Loucy (cell line): ENCODE measurements around the gene RMND5A.

Source experiments
- H2AFZ ChIP-seq: fragments of 200-600 bp; sonication (generic); 2 replicates; pipeline ENCODE4 v1.6.0; 2016; ENCODE audit warnings: antibody characterized with exemption, mild to moderate bottlenecking, low read length, moderate library complexity
- H3F3A ChIP-seq: fragments of 200-600 bp; 2 replicates; pipeline ENCODE4 v1.6.0; 2016; ENCODE audit warnings: antibody characterized with exemption, low read depth, mild to moderate bottlenecking
- H3K27me3 ChIP-seq: fragments of 200-600 bp; sonication (generic); 2 replicates; pipeline ENCODE4 v1.6.1; 2014; ENCODE audit warnings: low read length, mild to moderate bottlenecking; ENCODE audit not compliant: insufficient read depth, poor library complexity, severe bottlenecking
- H3K36me3 ChIP-seq: fragments of 200-600 bp; sonication (generic); 2 replicates; pipeline ENCODE4 v1.6.1; 2016; ENCODE audit warnings: low read length; ENCODE audit not compliant: insufficient read depth
- H3K4me1 ChIP-seq: fragments of 200-600 bp; sonication (generic); 2 replicates; pipeline ENCODE4 v1.5.1; 2014; ENCODE audit warnings: low read length, mild to moderate bottlenecking; ENCODE audit not compliant: insufficient read depth, poor library complexity, severe bottlenecking
- H3K4me2 ChIP-seq: fragments of 200-600 bp; sonication (generic); 2 replicates; pipeline ENCODE4 v1.6.0; 2014; ENCODE audit warnings: antibody characterized with exemption, low read length, low read depth, mild to moderate bottlenecking; ENCODE audit not compliant: poor library complexity, severe bottlenecking
- H3K4me3 ChIP-seq: fragments of 200-600 bp; sonication (generic); 2 replicates; pipeline ENCODE4 v1.5.1; 2014; ENCODE audit warnings: low read length, mild to moderate bottlenecking, mixed read lengths; ENCODE audit not compliant: poor library complexity, severe bottlenecking
- H3K79me2 ChIP-seq: fragments of 200-600 bp; sonication (generic); 2 replicates; pipeline ENCODE4 v1.6.1; 2014; ENCODE audit warnings: low read length; ENCODE audit not compliant: insufficient read depth
- H3K9ac ChIP-seq: fragments of 200-600 bp; sonication (generic); 2 replicates; pipeline ENCODE4 v1.6.0; 2014; ENCODE audit warnings: mild to moderate bottlenecking, low read depth, low read length, moderate library complexity; ENCODE audit not compliant: poor library complexity, severe bottlenecking
- H3K9me2 ChIP-seq: fragments of 200-600 bp; sonication (generic); replicated peaks from 2 replicates; pipeline ENCODE4 v1.6.1; 2016; ENCODE audit warnings: low read depth, low read length, mixed read lengths
- H3K9me3 ChIP-seq: fragments of 200-600 bp; sonication (generic); 2 replicates; pipeline ENCODE4 v1.6.1; 2014; ENCODE audit warnings: mild to moderate bottlenecking, antibody characterized with exemption, low read length, low read depth; ENCODE audit not compliant: insufficient read depth
- H4K20me1 ChIP-seq: fragments of 200-600 bp; sonication (generic); 2 replicates; pipeline ENCODE4 v1.6.0; 2014; ENCODE audit warnings: antibody characterized with exemption, low read length, mild to moderate bottlenecking; ENCODE audit not compliant: insufficient read depth, poor library complexity, severe bottlenecking
- CTCF ChIP-seq: fragments of 200-600 bp; sonication (generic); conservative IDR thresholded peaks from 2 replicates; pipeline ENCODE4 v1.5.1; 2014; ENCODE audit warnings: mild to moderate bottlenecking, antibody characterized with exemption, low read length
- EZH2phosphoT487 ChIP-seq: fragments of 200-600 bp; IDR thresholded peaks from 2 replicates; pipeline ENCODE4 v1.6.1; 2018; ENCODE audit warnings: antibody characterized with exemption, mild to moderate bottlenecking, moderate library complexity, borderline replicate concordance

RMND5A gene

DNA sequence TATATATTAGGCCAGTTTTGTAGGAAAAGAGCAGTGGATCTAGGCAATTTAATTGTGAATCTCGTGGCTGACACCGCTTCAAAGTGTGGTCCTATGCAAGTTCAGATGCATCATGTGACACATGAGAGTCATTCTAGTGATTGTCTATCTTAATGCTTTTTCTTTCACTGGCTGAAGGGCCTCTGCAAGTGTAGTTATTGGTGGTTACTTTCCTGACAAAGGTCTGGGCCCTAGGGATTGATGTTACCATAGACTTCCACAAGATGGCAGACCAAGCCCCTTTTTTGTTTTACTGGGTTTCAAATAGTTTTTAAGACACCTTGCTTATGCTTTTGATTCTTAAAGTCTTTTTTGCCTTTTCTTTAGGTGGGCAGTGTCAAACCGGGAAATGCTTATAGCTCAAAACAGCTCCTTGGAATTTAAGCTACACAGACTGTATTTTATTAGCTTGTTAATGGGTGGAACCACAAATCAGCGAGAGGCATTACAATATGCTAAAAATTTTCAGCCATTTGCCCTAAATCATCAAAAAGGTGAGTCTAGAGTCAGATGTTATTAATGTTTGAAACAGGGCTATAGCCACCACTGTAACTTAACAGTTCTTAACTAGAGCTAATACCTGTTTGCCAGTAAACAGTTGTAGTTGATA lies 44.7 kb downstream of the RMND5A start:
- Histone ChIP-seq H3K4me3 (no peak overlapping the region), H3K79me2 (0 out of 2 replicates have a peak, but pooled peaks cover 5% of the 10 kb centered on the region), H3K9ac (no peak overlapping the region), H3K9me2 (no peaks in the 10 kb centered on the region), H3K27me3 (no peaks in the 10 kb centered on the region), H2AFZ (no peak overlapping the region), H3K4me2 (no peak overlapping the region), H3K36me3 (peaks cover 57% of the 10 kb centered on the region; the same call in 1 of the 2 replicates), H3K9me3 (no peaks in the 10 kb centered on the region), H4K20me1 (peaks cover 28% of the 10 kb centered on the region), H3F3A (no peaks in the 10 kb centered on the region), H3K4me1 (no peaks in the 10 kb centered on the region)
- TF ChIP-seq CTCF (peak; percentile 77), EZH2phosphoT487 (no peak)

DNA sequence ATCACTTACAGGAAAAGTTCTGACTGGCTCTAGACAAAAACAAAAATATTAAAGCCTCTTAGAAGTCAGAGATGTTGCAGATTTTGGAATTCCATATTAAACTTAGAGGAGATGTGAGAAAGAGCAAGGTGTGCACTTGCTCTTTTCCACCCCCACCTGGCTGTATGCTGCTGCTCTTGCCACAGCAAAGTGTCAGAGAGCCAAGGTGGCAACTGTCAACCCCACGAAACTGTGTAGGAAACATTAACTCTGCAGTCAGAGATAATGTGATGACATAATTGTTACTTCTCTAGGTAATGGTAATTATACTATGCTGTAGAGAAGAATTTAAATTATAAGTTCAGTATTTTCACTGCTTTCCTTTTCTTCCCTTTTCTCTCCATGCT lies 45.2 kb downstream of the RMND5A start:
- no peaks in the 10 kb centered on the region for H3F3A ChIP-seq
- H3K9me2 ChIP-seq: no peaks in the 10 kb centered on the region
- no peaks in the 10 kb centered on the region for H3K4me1 ChIP-seq
- no peak overlapping the region for H3K9ac ChIP-seq
- H2AFZ ChIP-seq: no peak overlapping the region
- H3K27me3 ChIP-seq: no peaks in the 10 kb centered on the region
- 0 out of 2 replicates have a peak, but pooled peaks cover 5% of the 10 kb centered on the region for H3K79me2 ChIP-seq
- no peaks in the 10 kb centered on the region for H3K9me3 ChIP-seq
- H3K4me3 ChIP-seq: no peak overlapping the region
- no peak for TF ChIP-seq CTCF
- no peak for TF ChIP-seq EZH2phosphoT487
- peaks cover 58% of the 10 kb centered on the region; the same call in 1 of the 2 replicates for H3K36me3 ChIP-seq
- H4K20me1 ChIP-seq: peaks cover 28% of the 10 kb centered on the region
- H3K4me2 ChIP-seq: no peak overlapping the region

DNA sequence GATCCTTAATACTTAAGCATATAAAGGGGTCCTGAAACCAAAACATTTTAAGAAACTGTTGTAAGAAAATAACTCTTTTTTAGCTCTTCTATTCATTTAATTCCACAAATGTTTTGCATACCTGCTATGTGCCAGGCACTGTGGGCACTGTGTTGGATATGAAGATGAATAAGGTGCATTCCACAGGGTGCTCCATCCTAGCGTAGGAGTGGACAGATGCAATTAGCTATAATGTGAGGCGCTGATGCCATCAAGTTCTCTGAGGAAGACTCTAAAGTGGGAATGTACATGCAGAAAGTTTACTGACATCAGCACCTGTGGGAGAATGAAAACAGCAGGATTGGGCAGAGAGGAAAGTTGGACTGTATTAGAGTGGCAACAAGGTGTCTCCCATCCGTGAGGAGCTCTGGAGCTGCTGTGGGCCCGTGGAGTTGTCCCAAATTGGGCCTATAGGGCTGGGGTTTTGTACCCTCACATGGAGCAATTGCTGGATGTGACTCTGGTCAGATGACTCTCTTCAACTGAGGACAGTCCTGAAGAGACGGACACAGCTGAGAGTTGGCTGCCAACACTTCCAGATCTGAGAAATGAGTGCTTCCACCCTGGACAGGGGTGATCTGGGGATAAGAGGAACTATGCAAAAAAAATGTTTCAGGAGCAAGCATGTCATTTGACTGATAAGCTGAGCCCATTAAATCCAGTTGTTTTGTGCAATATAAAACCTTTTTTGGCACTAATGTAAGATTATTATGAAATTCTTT lies 48.3 kb downstream of the RMND5A start:
- Histone ChIP-seq H3F3A (no peaks in the 10 kb centered on the region), H3K9ac (no peak overlapping the region), H3K9me3 (no peaks in the 10 kb centered on the region), H3K36me3 (peaks cover 77% of the 10 kb centered on the region; the same call in 1 of the 2 replicates), H3K27me3 (no peaks in the 10 kb centered on the region), H3K9me2 (no peaks in the 10 kb centered on the region), H2AFZ (no peak overlapping the region), H3K4me2 (no peak overlapping the region), H3K4me1 (no peaks in the 10 kb centered on the region), H3K4me3 (no peak overlapping the region), H3K79me2 (no peaks in the 10 kb centered on the region), H4K20me1 (peaks cover 18% of the 10 kb centered on the region)
- TF ChIP-seq CTCF: no peak
- no peak for TF ChIP-seq EZH2phosphoT487
